Thoracic aorta (tissue), 2 donors: ENCODE results near the gene RMND5A. TPM values are rescaled to one million over a fixed set of nuclear protein-coding genes. Genes with fewer than 3 reads are reported as not detected.

Experiments
- ATAC-seq: fragments of 150-250 bp; one replicate; pipeline ENCODE4 v1.8.0; 2017; ENCODE audit warnings: low read depth; ENCODE audit not compliant: insufficient number of reproducible peaks, low FRiP score
- DNase-seq: peaks from one replicate; pipeline ENCODE4 v3.0.0-alpha.2; 2020; ENCODE audit warnings: low spot score
- H3K27ac ChIP-seq, 2 donors: fragments of 200-600 bp; sonication (generic); 1 replicate in 1 of 2; 2 replicates in 1 of 2; pipeline ENCODE4 v1.5.1; 2016; ENCODE audit warnings: mild to moderate bottlenecking in 2 of 2, moderate library complexity in 2 of 2
- H3K27me3 ChIP-seq: fragments of 200-600 bp; sonication (generic); replicated peaks from 2 replicates; pipeline ENCODE4 v1.6.0; 2016; ENCODE audit warnings: mild to moderate bottlenecking; ENCODE audit not compliant: insufficient read depth
- H3K36me3 ChIP-seq: fragments of 200-600 bp; sonication (generic); one replicate; pipeline ENCODE4 v1.5.1; 2016
- H3K4me1 ChIP-seq, 2 donors: fragments of 200-600 bp; sonication (generic); 1 replicate in 1 of 2; 2 replicates in 1 of 2; pipeline versions ENCODE4 v1.5.1 to v1.6.0; 2016; ENCODE audit warnings: low read depth in 2 of 2, mild to moderate bottlenecking in 1 of 2; ENCODE audit not compliant: control insufficient read depth in 1 of 2
- H3K4me3 ChIP-seq: fragments of 200-600 bp; sonication (generic); 2 replicates; pipeline ENCODE4 v1.5.1; 2016; ENCODE audit warnings: mild to moderate bottlenecking
- H3K9me3 ChIP-seq: fragments of 200-600 bp; sonication (generic); 2 replicates; pipeline ENCODE4 v1.5.1; 2016
- CTCF ChIP-seq: fragments of 200-600 bp; sonication (generic); IDR thresholded peaks from one replicate; pipeline ENCODE4 v1.5.1; 2019; ENCODE audit warnings: antibody characterized with exemption
- total RNA-seq, 2 donors: library from RNA; depleted of rRNA; stranded (reverse); fragments of >200 nt; gene quantifications; one replicate each; pipeline versions ENCODE4 v1.1.0 to v1.2.3, GENCODE V29; 2016

RMND5A gene
- total RNA-seq, 2 donors from 2014 or later: 23.8 to 27.7 TPM

- DNase-seq (no peak), ATAC-seq (no peak)
- H3K4me1 ChIP-seq: no peaks in the 10 kb centered on the region
- H3K9me3 ChIP-seq: no peaks in the 10 kb centered on the region
- H3K27ac ChIP-seq: no peak overlapping the region
- no peaks in the 10 kb centered on the region for H3K36me3 ChIP-seq
- no peak overlapping the region for H3K4me3 ChIP-seq
- TF ChIP-seq CTCF: no peak
- H3K27me3 ChIP-seq: no peaks in the 10 kb centered on the region
These were observed 33.6 kb upstream of the RMND5A start for GRCh38 chr2:86686460-86686859.

DNA sequence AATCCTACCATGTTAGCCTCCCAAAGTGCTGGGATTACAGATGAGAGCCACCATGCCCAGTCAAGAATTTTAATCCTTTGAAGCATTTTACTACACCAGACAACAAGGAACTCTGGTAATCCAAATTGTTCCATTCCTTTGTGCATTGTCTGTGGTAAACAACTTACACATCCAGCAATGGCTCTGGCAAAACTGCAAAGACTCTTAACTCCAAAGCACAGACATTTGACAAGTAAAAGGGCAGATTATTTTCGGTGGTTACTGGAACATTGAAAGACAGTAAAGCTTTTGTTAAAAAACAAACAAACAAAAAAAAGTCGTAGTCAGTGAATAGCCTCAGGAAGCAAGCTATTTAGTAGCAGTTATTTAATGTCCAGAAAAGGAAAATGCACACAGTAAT, 33.2 kb upstream of the RMND5A start:
- no peaks in the 10 kb centered on the region for H3K36me3 ChIP-seq
- no peak overlapping the region for H3K27ac ChIP-seq
- H3K9me3 ChIP-seq: no peaks in the 10 kb centered on the region
- DNase-seq (no peak), ATAC-seq (no peak)
- no peaks in the 10 kb centered on the region for H3K4me1 ChIP-seq
- no peak for TF ChIP-seq CTCF
- no peaks in the 10 kb centered on the region for H3K27me3 ChIP-seq
- H3K4me3 ChIP-seq: no peak overlapping the region

GRCh38 chr2:86695053-86695691, 24.9 kb upstream of the RMND5A start:
- no peak for ATAC-seq
- no peak for DNase-seq
- no peaks in the 10 kb centered on the region for H3K9me3 ChIP-seq
- H3K4me1 ChIP-seq: no peaks in the 10 kb centered on the region
- no peak for TF ChIP-seq CTCF
- no peaks in the 10 kb centered on the region for H3K36me3 ChIP-seq
- no peak overlapping the region for H3K4me3 ChIP-seq
- H3K27me3 ChIP-seq: no peaks in the 10 kb centered on the region
- no peak overlapping the region for H3K27ac ChIP-seq

- Histone ChIP-seq H3K4me3 (no peak overlapping the region), H3K9me3 (no peaks in the 10 kb centered on the region), H3K36me3 (no peaks in the 10 kb centered on the region), H3K27ac (no peak overlapping the region), H3K4me1 (peaks cover 0 to 4% of the 10 kb centered on the region in 2 donors), H3K27me3 (no peaks in the 10 kb centered on the region)
- ATAC-seq: no peak
- DNase-seq: no peak
- no peak for TF ChIP-seq CTCF
These were observed 22.5 kb upstream of the RMND5A start for GRCh38 chr2:86697551-86698104.

DNA sequence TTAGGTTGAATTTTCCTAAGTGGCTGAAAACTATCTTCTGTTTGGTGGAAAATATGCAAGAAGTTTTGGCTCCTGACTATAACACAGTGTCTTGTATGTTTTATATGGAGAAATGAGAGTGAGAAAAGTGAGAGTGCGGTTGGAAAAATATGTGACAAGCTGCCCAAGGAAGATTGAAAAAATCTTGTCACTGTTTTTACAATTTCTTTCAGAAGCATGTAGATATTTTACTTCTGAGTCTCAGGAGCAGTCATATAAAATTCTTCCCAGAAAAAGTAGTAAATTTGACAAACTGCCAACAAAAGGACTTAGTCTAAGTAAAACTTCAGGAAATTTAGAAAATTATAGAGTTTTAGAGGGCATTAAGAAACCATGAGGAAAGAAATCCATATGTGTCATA, 19.4 kb upstream of the RMND5A start:
- no peaks in the 10 kb centered on the region for H3K27me3 ChIP-seq
- no peaks in the 10 kb centered on the region for H3K9me3 ChIP-seq
- DNase-seq (no peak), ATAC-seq (no peak)
- peak overlapping the region; percentile 10 for H3K4me3 ChIP-seq
- H3K36me3 ChIP-seq: no peaks in the 10 kb centered on the region
- TF ChIP-seq CTCF: no peak
- peak overlapping the region in 1 of 2 donors; percentile 49 for H3K27ac ChIP-seq
- peaks cover 10 to 22% of the 10 kb centered on the region in 2 donors for H3K4me1 ChIP-seq
